GM18526 (cell line): Measurements from ENCODE around the gene MAML3.

Experiments used
- POLR2A ChIP-seq: IDR thresholded peaks from 3 replicates; pipeline ENCODE4 v1.6.1; 2011; ENCODE audit not compliant: insufficient read length; ENCODE audit errors: extremely low read depth

The MAML3 gene

GRCh38 chr4:140031061-140031460 is 122.9 kb downstream of the MAML3 start:
- TF ChIP-seq POLR2A: no peak

GRCh38 chr4:140028676-140029517 is 125.1 kb downstream of the MAML3 start:
- TF ChIP-seq POLR2A: no peak

GRCh38 chr4:140028101-140028500 is 125.9 kb downstream of the MAML3 start:
- TF ChIP-seq POLR2A: no peak

GRCh38 chr4:140027101-140027500 is 126.9 kb downstream of the MAML3 start:
- no peak for TF ChIP-seq POLR2A

- TF ChIP-seq POLR2A: no peak
Measured at GRCh38 chr4:140025470-140025869, 128.5 kb downstream of the MAML3 start.

GRCh38 chr4:140020457-140021361 is 133.3 kb downstream of the MAML3 start:
- no peak for TF ChIP-seq POLR2A

- no peak for TF ChIP-seq POLR2A
Measured at GRCh38 chr4:140019619-140020347, 134.2 kb downstream of the MAML3 start.

GRCh38 chr4:140018931-140019618 is 134.9 kb downstream of the MAML3 start:
- TF ChIP-seq POLR2A: no peak

GRCh38 chr4:140014284-140014683 is 139.7 kb downstream of the MAML3 start:
- TF ChIP-seq POLR2A: no peak

- TF ChIP-seq POLR2A: no peak
Measured at GRCh38 chr4:140012688-140013486, 141.1 kb downstream of the MAML3 start.

- TF ChIP-seq POLR2A: no peak
Measured at GRCh38 chr4:140005699-140006098, 148.3 kb downstream of the MAML3 start.

- TF ChIP-seq POLR2A: no peak
Measured at GRCh38 chr4:140004922-140005627, 148.9 kb downstream of the MAML3 start.

GRCh38 chr4:140004549-140004895 is 149.5 kb downstream of the MAML3 start:
- TF ChIP-seq POLR2A: no peak

GRCh38 chr4:140003876-140004548 is 150.0 kb downstream of the MAML3 start:
- TF ChIP-seq POLR2A: no peak
